Spleen (tissue), 11 donors: ENCODE data around the gene TMEFF1. TPM values are rescaled to one million over a fixed set of nuclear protein-coding genes. Genes with fewer than 3 reads are reported as not detected.
"Not testable (repeated sequence)": the region's sequence is repeated elsewhere in the genome, so short reads cannot be mapped to it uniquely, and the experiment has no call there.

Source experiments
- DNase-seq: peaks from one replicate; pipeline ENCODE4 v3.0.0-alpha.2; 2020
- H3K27ac ChIP-seq, 8 donors: fragments of 200-600 bp; sonication (generic) in 7 of 8; 1 replicate in 4 of 8; 2 replicates in 4 of 8; pipeline versions ENCODE4 v1.5.0 to v1.8.0; 2016 to 2021; ENCODE audit warnings: inconsistent platforms in 4 of 8, mild to moderate bottlenecking in 4 of 8, moderate library complexity in 1 of 8
- H3K27me3 ChIP-seq, 7 donors: fragments of 200-600 bp; sonication (generic) in 6 of 7; replicated peaks in 1 of 7; 1 replicate in 4 of 7; 2 replicates in 3 of 7; pipeline versions ENCODE4 v1.5.0 to v1.8.0; 2016 to 2021; ENCODE audit warnings: inconsistent platforms in 3 of 7, mild to moderate bottlenecking in 1 of 7
- H3K36me3 ChIP-seq, 6 donors: fragments of 200-600 bp; sonication (generic) in 5 of 6; 1 replicate in 4 of 6; 2 replicates in 2 of 6; pipeline versions ENCODE4 v1.5.0 to v1.8.0; 2016 to 2021; ENCODE audit warnings: inconsistent platforms in 2 of 6
- H3K4me1 ChIP-seq, 6 donors: fragments of 200-600 bp; sonication (generic) in 5 of 6; 1 replicate in 3 of 6; 2 replicates in 3 of 6; pipeline versions ENCODE4 v1.5.0 to v1.8.0; 2016 to 2021; ENCODE audit warnings: inconsistent platforms in 3 of 6
- H3K4me3 ChIP-seq, 8 donors: fragments of 200-600 bp; sonication (generic) in 7 of 8; 1 replicate in 4 of 8; 2 replicates in 4 of 8; pipeline versions ENCODE4 v1.5.0 to v1.8.0; 2016 to 2021; ENCODE audit warnings: inconsistent platforms in 4 of 8, mild to moderate bottlenecking in 4 of 8, moderate library complexity in 2 of 8
- H3K9me3 ChIP-seq, 8 donors: fragments of 200-600 bp; sonication (generic) in 7 of 8; 1 replicate in 4 of 8; 2 replicates in 4 of 8; pipeline versions ENCODE4 v1.5.0 to v1.8.0; 2016 to 2021; ENCODE audit warnings: inconsistent platforms in 4 of 8
- CTCF ChIP-seq, 11 experiments: fragments of 200-600 bp in 7 of 11; fragments of 450-650 bp in 4 of 11; sonication (generic) in 4 of 11; IDR thresholded peaks in 8 of 11; conservative IDR thresholded peaks in 3 of 11; 1 replicate in 7 of 11; 2 replicates in 4 of 11; pipeline versions ENCODE4 v1.4.0 to v1.8.0; 2016 to 2021; ENCODE audit warnings: antibody characterized with exemption in 11 of 11, inconsistent platforms in 4 of 11, mild to moderate bottlenecking in 1 of 11
- POLR2A ChIP-seq, 3 donors: fragments of 450-650 bp; IDR thresholded peaks; one replicate each; pipeline ENCODE4 v1.5.1; 2017; ENCODE audit warnings: antibody characterized with exemption in 3 of 3, mild to moderate bottlenecking in 1 of 3
- POLR2AphosphoS5 ChIP-seq, 3 donors: sonication (generic); formaldehyde crosslinking; IDR thresholded peaks; one replicate each; pipeline ENCODE4 v1.5.1; 2017; ENCODE audit warnings: antibody characterized with exemption in 3 of 3
- WGBS, 5 donors: extraction: QIAGEN DNeasy Blood & Tissue Kit in 3 of 5; methylation state at CpG; one replicate each; pipeline versions ENCODE4 v1.1.5 to v1.1.7; 2013 to 2018; 5-methylcytosine and 5-hydroxymethylcytosine counted together
- intact Hi-C: fragments of 100-400 bp; cut with DNase I; formaldehyde crosslinking; loops from one replicate; pipeline ENCODE4 v1.15.0; 2023; ENCODE audit warnings: low total_unique reads
- polyA plus RNA-seq, 3 donors: library from polyadenylated mRNA; stranded (reverse); fragments of 200-250 nt; gene quantifications; one replicate each; pipeline ENCODE4 v1.2.1, GENCODE V29; 2013
- total RNA-seq, 7 donors: library from RNA; depleted of rRNA in 3 of 7; stranded (reverse); fragments of >200 nt in 3 of 7; fragmentation: NEBNext Ultra II Directional in 4 of 7; extraction: Animal tissue kit (Norgen Biotek cat#: 25700) in 4 of 7; gene quantifications; one replicate each; pipeline versions ENCODE4 v1.1.0 to v1.2.1, GENCODE V29; 2016 to 2021
- donor health status: healthy with polysubstance abuse.
- donor health status: DM: no; HTN: no; CAD: no; lungs with moderate emphysema.
- donor health status: DM: no; HTN: no; CAD: no.
- donor health status: Bipolar disorder and iron deficiency.
- donor health status: healthy.
- donor health status: DM: no; HTN: no; CAD: no.
- donor health status: DM: yes; HTN: yes; CAD: no.

The TMEFF1 gene
- total and polyA plus RNA-seq, 10 donors = 0.03 to 0.13 (median 0.05) TPM; not detected in 7

DNA sequence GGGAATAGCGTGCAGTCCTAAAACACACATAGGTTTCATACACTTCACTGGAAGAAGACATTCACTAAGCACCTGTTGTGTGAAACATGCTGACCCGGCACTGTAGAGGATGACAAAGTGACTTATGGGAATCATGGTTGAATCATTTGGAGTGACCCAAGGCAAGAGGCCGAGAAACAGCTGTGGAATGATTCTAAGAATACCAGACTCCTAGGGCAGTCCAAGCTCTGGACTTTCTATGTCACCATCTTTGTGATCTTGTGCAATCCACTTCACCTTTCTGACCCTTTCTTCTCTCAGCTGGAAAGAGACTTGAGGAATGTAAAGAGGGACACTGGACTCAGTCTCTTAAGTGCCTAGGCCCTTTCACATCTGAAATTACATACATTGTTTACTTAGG is 32.9 kb upstream of the TMEFF1 start:
- TF ChIP-seq POLR2A (IDR thresholded peaks at IDR 0.05) = no peak
- TF ChIP-seq POLR2AphosphoS5 (IDR thresholded peaks at IDR 0.05) = peak in 1 of 3 donors; percentile 8
- no peak for TF ChIP-seq CTCF (IDR thresholded peaks at IDR 0.05 in 8 of 11, conservative IDR thresholded peaks at IDR 0.05 in 3 of 11)
- intact Hi-C loops = no loop called here
- Histone ChIP-seq H3K4me1 (peaks cover 0 to 17% (median 8%) of the 10 kb centered on the region in 6 donors), H3K27ac (no peak overlapping the region), H3K4me3 (no peak overlapping the region), H3K27me3 (no peaks in the 10 kb centered on the region), H3K9me3 (no peaks in the 10 kb centered on the region), H3K36me3 (peaks cover 0 to 20% (median 1%) of the 10 kb centered on the region in 6 donors)
- 85 to 95% (median 89%) methylated on average over 3 of the region's 3 CpGs for WGBS, 5 donors
- DNase-seq = no peak

DNA sequence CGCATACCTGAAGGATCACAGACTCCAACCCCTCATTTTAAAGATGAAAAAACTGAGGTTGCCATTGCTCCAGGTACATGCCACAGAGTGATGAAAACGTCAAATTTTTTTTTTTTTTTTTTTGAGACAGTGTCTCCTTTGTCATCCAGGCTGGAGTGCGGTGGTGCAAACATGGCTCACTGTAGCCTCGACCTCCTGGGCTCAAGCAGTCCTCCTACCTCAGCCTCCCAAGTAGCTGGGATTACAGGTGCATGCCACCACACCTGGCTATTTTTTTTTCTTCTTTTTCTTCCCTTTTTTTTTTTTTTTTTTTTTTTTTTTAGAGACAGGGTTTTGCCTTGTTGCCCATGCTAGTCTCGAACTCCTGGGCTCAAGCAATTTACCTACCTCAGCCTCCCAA is 32.5 kb upstream of the TMEFF1 start:
- intact Hi-C loops, H3K27me3 ChIP-seq, H3K4me3 ChIP-seq, H3K27ac ChIP-seq, DNase-seq, H3K9me3 ChIP-seq: not testable (repeated sequence)
- H3K36me3 ChIP-seq = peaks cover 0 to 20% (median 1%) of the 10 kb centered on the region in 6 donors
- WGBS, 5 donors = 88 to 96% (median 95%) methylated on average over 5 of the region's 5 CpGs
- H3K4me1 ChIP-seq = peaks cover 0 to 17% (median 8%) of the 10 kb centered on the region in 6 donors

DNA sequence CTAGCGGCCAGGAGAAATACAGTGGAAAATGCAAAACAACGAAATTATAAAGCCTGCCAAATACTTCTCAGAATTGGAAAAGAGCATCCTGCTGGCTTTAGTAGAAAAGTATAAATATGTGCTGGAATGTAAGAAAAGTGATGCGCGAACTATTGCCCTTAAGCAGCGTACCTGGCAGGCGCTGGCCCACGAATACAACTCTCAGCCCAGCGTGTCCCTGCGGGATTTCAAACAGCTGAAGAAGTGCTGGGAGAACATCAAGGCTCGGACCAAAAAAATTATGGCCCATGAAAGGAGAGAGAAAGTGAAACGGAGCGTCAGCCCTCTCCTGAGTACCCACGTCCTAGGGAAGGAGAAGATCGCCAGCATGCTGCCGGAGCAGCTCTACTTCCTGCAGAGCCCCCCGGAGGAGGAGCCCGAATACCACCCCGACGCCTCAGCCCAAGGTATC is 31.0 kb upstream of the TMEFF1 start:
- no peak for DNase-seq
- intact Hi-C loops = no loop called here
- Histone ChIP-seq H3K4me1 (peaks cover 0 to 17% (median 11%) of the 10 kb centered on the region in 6 donors), H3K36me3 (peaks cover 0 to 29% (median 1%) of the 10 kb centered on the region in 6 donors), H3K4me3 (peak overlapping the region in 1 of 8 donors; percentile 31), H3K27me3 (no peaks in the 10 kb centered on the region), H3K27ac (no peak overlapping the region), H3K9me3 (no peaks in the 10 kb centered on the region)
- WGBS, 5 donors = 77 to 90% (median 85%) methylated on average over 19 of the region's 19 CpGs
- no peak for TF ChIP-seq POLR2AphosphoS5 (IDR thresholded peaks at IDR 0.05)
- no peak for TF ChIP-seq POLR2A (IDR thresholded peaks at IDR 0.05)
- TF ChIP-seq CTCF (IDR thresholded peaks at IDR 0.05 in 8 of 11, conservative IDR thresholded peaks at IDR 0.05 in 3 of 11) = no peak

DNA sequence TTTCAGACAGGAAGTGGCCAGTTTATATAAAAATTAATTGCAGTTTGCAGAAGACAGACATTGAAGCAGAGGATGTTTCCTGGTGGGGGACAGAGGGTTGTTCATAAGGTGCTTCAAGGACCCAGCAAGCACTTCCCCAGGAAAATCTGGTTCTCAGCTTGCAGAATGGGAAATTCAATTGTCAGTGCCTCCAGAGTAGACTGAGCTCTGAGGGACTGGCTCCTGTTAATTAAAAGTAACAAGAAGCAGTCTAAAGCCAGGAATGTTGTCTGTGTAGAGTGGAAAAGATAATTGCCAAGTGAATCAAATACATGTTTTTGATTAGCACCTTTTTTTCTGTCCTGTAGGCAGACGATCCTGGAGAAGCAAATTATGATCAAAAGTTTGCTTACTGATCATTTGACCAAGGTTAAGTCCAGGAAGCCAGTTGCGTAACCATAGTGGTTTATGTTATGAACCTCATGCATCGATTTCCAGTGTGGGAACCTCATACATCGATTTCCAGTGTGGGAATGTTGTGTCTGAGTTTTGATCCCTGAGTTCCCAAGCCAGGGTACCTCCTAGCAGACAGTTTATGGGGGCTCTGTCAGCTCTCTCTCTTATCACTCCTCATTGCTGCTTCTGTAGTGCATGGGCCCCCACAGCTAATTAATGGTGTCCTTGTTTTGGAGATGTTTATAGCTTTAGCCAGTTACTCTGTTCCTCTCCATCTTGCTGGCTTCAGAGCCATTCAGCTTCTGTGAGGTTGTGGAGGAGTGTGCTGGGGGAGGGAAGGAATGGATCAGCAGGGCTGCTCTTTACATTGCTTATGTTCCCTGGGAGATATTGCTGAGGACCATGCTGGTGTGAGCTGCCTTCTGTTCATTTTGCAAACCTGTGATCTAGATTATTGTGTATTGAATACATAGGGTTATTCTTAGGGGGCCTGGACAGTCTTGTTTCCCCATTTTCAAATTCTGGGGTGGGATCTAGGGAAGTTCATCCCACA is 28.9 kb upstream of the TMEFF1 start:
- WGBS, 5 donors = 39 to 59% (median 47%) methylated on average over 4 of the region's 4 CpGs
- peaks cover 0 to 29% (median 4%) of the 10 kb centered on the region in 6 donors for H3K36me3 ChIP-seq
- peaks cover 0 to 16% (median 9%) of the 10 kb centered on the region in 6 donors for H3K4me1 ChIP-seq
- H3K27me3 ChIP-seq = no peaks in the 10 kb centered on the region
- DNase-seq = no peak
- H3K9me3 ChIP-seq = no peaks in the 10 kb centered on the region
- intact Hi-C loops = no loop called here
- H3K27ac ChIP-seq = no peak overlapping the region
- H3K4me3 ChIP-seq = no peak overlapping the region
- TF ChIP-seq POLR2A (IDR thresholded peaks at IDR 0.05) = no peak
- no peak for TF ChIP-seq POLR2AphosphoS5 (IDR thresholded peaks at IDR 0.05)
- TF ChIP-seq CTCF (IDR thresholded peaks at IDR 0.05 in 8 of 11, conservative IDR thresholded peaks at IDR 0.05 in 3 of 11) = no peak
